ENCODE data around the gene PTX4.

PTX4 gene

DNA sequence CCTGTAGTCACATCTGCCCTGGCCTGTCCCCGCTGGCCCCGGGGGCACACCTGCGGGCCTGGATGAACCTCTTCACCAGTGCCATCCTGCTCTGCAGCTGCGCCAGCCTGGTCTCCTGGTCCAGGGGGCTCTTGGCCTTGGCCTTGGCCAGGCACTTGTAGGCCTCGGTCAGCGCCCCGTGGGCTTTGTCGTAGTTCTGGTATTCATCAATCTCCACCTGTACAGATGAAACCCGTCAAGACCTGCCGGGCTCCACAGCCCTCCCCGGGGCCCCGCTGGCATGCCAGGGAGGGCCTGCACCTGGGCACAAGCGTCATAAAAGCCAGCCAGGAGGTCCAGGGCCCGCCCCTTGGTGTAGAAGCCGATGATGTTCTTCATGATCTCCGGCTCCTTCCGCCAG, 31.1 kb upstream of the PTX4 start:
- WGBS: 96% methylated on average over 17 of the region's 17 CpGs
- H3K9me3 ChIP-seq (ENCODE audit: insufficient read depth, low read depth, low read length): no peaks in the 10 kb centered on the region
- H3K36me3 ChIP-seq (ENCODE audit: insufficient read depth, low read length): peaks cover 10% of the 10 kb centered on the region; the same call in 1 of the 2 replicates
- no peaks in the 10 kb centered on the region for H3K4me1 ChIP-seq (ENCODE audit: insufficient read depth, low read length)
- H3K4me3 ChIP-seq (ENCODE audit: low read length): no peak overlapping the region
- no peak overlapping the region for H3K27ac ChIP-seq (ENCODE audit: low read depth, low read length)
- no peak overlapping the region for H3K9ac ChIP-seq (ENCODE audit: low read depth, low read length)
- no peaks in the 10 kb centered on the region for H3K27me3 ChIP-seq (ENCODE audit: insufficient read depth, low read length)

- Histone ChIP-seq H3K9ac (ENCODE audit: low read depth, low read length) (no peak overlapping the region), H3K4me3 (ENCODE audit: low read length) (no peak overlapping the region), H3K9me3 (ENCODE audit: insufficient read depth, low read depth, low read length) (0 out of 2 replicates have a peak, but pooled peaks cover 3% of the 10 kb centered on the region), H3K36me3 (ENCODE audit: insufficient read depth, low read length) (peaks cover 10% of the 10 kb centered on the region), H3K4me1 (ENCODE audit: insufficient read depth, low read length) (no peaks in the 10 kb centered on the region), H3K27ac (ENCODE audit: low read depth, low read length) (no peak overlapping the region), H3K27me3 (ENCODE audit: insufficient read depth, low read length) (no peaks in the 10 kb centered on the region)
- 91% methylated on average over 16 of the region's 16 CpGs for WGBS
These were observed 29.9 kb upstream of the PTX4 start for GRCh38 chr16:1518626-1519135.

- Histone ChIP-seq H3K27me3 (ENCODE audit: insufficient read depth, low read length) (no peaks in the 10 kb centered on the region), H3K27ac (ENCODE audit: low read depth, low read length) (no peak overlapping the region), H3K4me1 (ENCODE audit: insufficient read depth, low read length) (no peaks in the 10 kb centered on the region), H3K9ac (ENCODE audit: low read depth, low read length) (no peak overlapping the region), H3K9me3 (ENCODE audit: insufficient read depth, low read depth, low read length) (0 out of 2 replicates have a peak, but pooled peaks cover 3% of the 10 kb centered on the region), H3K4me3 (ENCODE audit: low read length) (no peak overlapping the region), H3K36me3 (ENCODE audit: insufficient read depth, low read length) (peaks cover 14% of the 10 kb centered on the region)
- 95% methylated on average over 2 of the region's 3 CpGs for WGBS
These were observed 25.8 kb upstream of the PTX4 start for GRCh38 chr16:1514507-1514906.

DNA sequence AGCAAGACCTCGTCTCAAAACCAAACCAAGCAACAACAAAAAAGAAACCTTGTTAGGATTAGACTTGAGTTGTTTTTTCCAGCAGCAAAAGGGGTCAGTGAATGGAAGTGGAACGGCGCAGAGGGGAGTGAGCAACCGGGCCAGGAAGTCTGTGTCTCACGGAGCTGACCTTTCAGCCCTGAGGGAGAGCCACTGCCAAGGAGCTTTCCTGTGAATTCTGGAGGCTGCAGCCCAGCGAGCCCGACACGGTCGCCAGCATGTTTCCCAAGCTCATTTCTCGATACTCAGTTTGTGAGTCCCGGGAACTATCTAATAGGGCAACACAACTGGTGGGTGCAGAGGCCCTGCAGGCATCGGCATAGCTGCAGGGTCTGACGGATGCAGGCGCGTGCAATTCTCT, 24.0 kb upstream of the PTX4 start:
- no peaks in the 10 kb centered on the region for H3K27me3 ChIP-seq (ENCODE audit: insufficient read depth, low read length)
- no peaks in the 10 kb centered on the region for H3K4me1 ChIP-seq (ENCODE audit: insufficient read depth, low read length)
- no peak overlapping the region for H3K4me3 ChIP-seq (ENCODE audit: low read length)
- no peak overlapping the region for H3K9ac ChIP-seq (ENCODE audit: low read depth, low read length)
- H3K36me3 ChIP-seq (ENCODE audit: insufficient read depth, low read length): peaks cover 18% of the 10 kb centered on the region
- 96% methylated on average over 14 of the region's 15 CpGs for WGBS
- no peak overlapping the region for H3K27ac ChIP-seq (ENCODE audit: low read depth, low read length)
- H3K9me3 ChIP-seq (ENCODE audit: insufficient read depth, low read depth, low read length): 0 out of 2 replicates have a peak, but pooled peaks cover 3% of the 10 kb centered on the region

- 91% methylated on average over 29 of the region's 30 CpGs for WGBS
- H3K27ac ChIP-seq (ENCODE audit: low read depth, low read length): no peak overlapping the region
- no peaks in the 10 kb centered on the region for H3K4me1 ChIP-seq (ENCODE audit: insufficient read depth, low read length)
- H3K36me3 ChIP-seq (ENCODE audit: insufficient read depth, low read length): peaks cover 23% of the 10 kb centered on the region
- H3K9me3 ChIP-seq (ENCODE audit: insufficient read depth, low read depth, low read length): 0 out of 2 replicates have a peak, but pooled peaks cover 3% of the 10 kb centered on the region
- H3K27me3 ChIP-seq (ENCODE audit: insufficient read depth, low read length): no peaks in the 10 kb centered on the region
- H3K9ac ChIP-seq (ENCODE audit: low read depth, low read length): no peak overlapping the region
- H3K4me3 ChIP-seq (ENCODE audit: low read length): no peak overlapping the region
These were observed 23.2 kb upstream of the PTX4 start for GRCh38 chr16:1511662-1512569.

- no peak overlapping the region for H3K4me3 ChIP-seq (ENCODE audit: low read length)
- 94% methylated on average over 26 of the region's 26 CpGs for WGBS
- H3K9me3 ChIP-seq (ENCODE audit: insufficient read depth, low read depth, low read length): 0 out of 2 replicates have a peak, but pooled peaks cover 3% of the 10 kb centered on the region
- H3K4me1 ChIP-seq (ENCODE audit: insufficient read depth, low read length): no peaks in the 10 kb centered on the region
- no peak overlapping the region for H3K27ac ChIP-seq (ENCODE audit: low read depth, low read length)
- H3K36me3 ChIP-seq (ENCODE audit: insufficient read depth, low read length): peaks cover 32% of the 10 kb centered on the region
- no peaks in the 10 kb centered on the region for H3K27me3 ChIP-seq (ENCODE audit: insufficient read depth, low read length)
- H3K9ac ChIP-seq (ENCODE audit: low read depth, low read length): no peak overlapping the region
These were observed 22.2 kb upstream of the PTX4 start for GRCh38 chr16:1510941-1511351.

DNA sequence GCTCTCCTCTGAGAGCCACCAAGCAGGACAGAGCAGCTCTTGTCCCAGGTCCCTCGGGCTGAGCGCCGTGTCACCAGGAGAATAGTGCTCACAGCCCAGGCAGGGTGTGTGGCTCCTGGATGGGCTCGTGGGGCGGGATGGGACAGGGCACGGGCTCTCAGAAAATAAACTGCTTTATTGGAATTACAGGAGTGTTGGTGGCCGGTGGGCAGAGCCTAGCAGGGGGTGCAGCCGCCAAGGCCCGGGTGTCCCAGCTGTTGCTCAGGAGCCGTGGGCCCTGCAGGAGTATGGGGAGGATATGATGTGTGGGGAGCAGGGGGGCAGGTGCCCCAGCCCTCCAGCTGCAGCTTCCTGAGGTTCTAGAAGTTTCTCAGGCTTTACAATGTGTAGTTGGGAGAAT, 21.5 kb upstream of the PTX4 start:
- Histone ChIP-seq H3K4me1 (ENCODE audit: insufficient read depth, low read length) (no peaks in the 10 kb centered on the region), H3K9ac (ENCODE audit: low read depth, low read length) (no peak overlapping the region), H3K36me3 (ENCODE audit: insufficient read depth, low read length) (peaks cover 32% of the 10 kb centered on the region), H3K27ac (ENCODE audit: low read depth, low read length) (no peak overlapping the region), H3K4me3 (ENCODE audit: low read length) (no peak overlapping the region), H3K27me3 (ENCODE audit: insufficient read depth, low read length) (no peaks in the 10 kb centered on the region), H3K9me3 (ENCODE audit: insufficient read depth, low read depth, low read length) (0 out of 2 replicates have a peak, but pooled peaks cover 3% of the 10 kb centered on the region)
- WGBS: 95% methylated on average over 10 of the region's 10 CpGs

GRCh38 chr16:1509307-1510221, 20.8 kb upstream of the PTX4 start:
- Histone ChIP-seq H3K27ac (ENCODE audit: low read depth, low read length) (no peak overlapping the region), H3K27me3 (ENCODE audit: insufficient read depth, low read length) (no peaks in the 10 kb centered on the region), H3K36me3 (ENCODE audit: insufficient read depth, low read length) (peaks cover 35% of the 10 kb centered on the region), H3K9ac (ENCODE audit: low read depth, low read length) (no peak overlapping the region), H3K4me3 (ENCODE audit: low read length) (no peak overlapping the region), H3K4me1 (ENCODE audit: insufficient read depth, low read length) (no peaks in the 10 kb centered on the region), H3K9me3 (ENCODE audit: insufficient read depth, low read depth, low read length) (0 out of 2 replicates have a peak, but pooled peaks cover 3% of the 10 kb centered on the region)
- WGBS: 91% methylated on average over 44 of the region's 44 CpGs

DNA sequence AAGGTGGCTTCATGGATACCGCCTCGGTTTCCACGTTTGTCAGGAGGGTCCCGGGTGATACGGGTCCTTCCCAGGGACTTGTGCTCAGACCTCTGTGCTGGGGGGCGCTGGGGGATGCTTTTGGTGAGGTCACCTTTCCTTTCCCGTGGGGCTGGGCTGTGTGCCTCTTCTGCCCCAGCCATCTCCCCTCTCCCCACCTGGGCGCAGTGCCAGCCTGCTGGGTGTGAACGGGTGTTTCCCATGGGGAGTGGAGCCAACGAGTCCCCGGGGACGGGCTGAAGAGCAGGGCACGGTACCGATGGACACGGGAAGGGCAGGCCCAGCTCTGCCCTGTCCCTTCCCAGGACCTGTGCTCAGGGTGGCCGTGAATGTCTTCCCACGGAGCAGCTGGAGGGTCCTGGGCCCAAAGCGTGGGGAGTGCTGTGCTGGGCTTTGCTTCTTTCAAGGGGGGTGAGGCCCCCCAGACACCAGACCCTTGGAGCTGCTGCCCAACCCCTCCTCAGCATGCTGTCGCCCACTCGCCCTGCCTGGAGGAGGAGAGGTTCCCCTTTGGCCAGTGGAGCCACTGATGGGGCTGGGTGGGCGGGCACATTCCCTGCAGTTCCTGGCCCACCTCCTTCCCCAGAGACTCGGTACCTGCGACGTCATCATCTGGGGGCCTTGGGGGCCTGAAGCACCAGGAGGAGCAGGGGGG, 19.9 kb upstream of the PTX4 start:
- 95% methylated on average over 24 of the region's 24 CpGs for WGBS
- Histone ChIP-seq H3K36me3 (ENCODE audit: insufficient read depth, low read length) (peaks cover 37% of the 10 kb centered on the region), H3K27me3 (ENCODE audit: insufficient read depth, low read length) (no peaks in the 10 kb centered on the region), H3K4me1 (ENCODE audit: insufficient read depth, low read length) (no peaks in the 10 kb centered on the region), H3K4me3 (ENCODE audit: low read length) (no peak overlapping the region), H3K9me3 (ENCODE audit: insufficient read depth, low read depth, low read length) (no peaks in the 10 kb centered on the region), H3K9ac (ENCODE audit: low read depth, low read length) (no peak overlapping the region), H3K27ac (ENCODE audit: low read depth, low read length) (no peak overlapping the region)

- Histone ChIP-seq H3K9ac (ENCODE audit: low read depth, low read length) (no peak overlapping the region), H3K4me1 (ENCODE audit: insufficient read depth, low read length) (no peaks in the 10 kb centered on the region), H3K36me3 (ENCODE audit: insufficient read depth, low read length) (peaks cover 56% of the 10 kb centered on the region), H3K4me3 (ENCODE audit: low read length) (no peak overlapping the region), H3K9me3 (ENCODE audit: insufficient read depth, low read depth, low read length) (no peaks in the 10 kb centered on the region), H3K27ac (ENCODE audit: low read depth, low read length) (no peak overlapping the region), H3K27me3 (ENCODE audit: insufficient read depth, low read length) (no peaks in the 10 kb centered on the region)
- 94% methylated on average over 37 of the region's 37 CpGs for WGBS
These were observed 17.9 kb upstream of the PTX4 start for GRCh38 chr16:1506494-1507213.

Measured in HUES64 (cell line).